Measurements from ENCODE around the gene SSR4. TPM values are rescaled to one million over a fixed set of nuclear protein-coding genes. Genes with fewer than 3 reads are reported as not detected.

Gene SSR4
- total RNA-seq, 2 experiments from 2014 or later: 171 to 173 TPM

DNA sequence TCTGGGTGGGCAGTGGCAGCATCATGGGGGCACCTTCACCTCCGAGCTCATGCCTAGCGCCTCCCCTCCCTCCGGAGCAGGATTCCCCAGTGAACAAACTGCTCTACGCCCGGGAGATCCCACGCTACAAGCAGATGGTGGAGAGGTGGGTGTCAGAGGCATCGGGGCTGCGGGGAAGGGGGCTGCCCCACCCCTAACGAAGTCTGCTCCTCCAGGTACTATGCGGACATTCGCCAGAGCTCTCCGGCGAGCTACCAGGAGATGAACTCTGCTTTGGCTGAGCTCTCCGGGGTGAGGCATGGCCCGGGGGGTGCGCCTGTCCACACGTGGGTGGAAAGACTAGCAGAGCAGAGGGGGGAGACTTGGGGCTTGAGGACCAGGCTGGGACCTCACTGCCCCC, 16.3 kb upstream of the SSR4 start:
- no peak for ATAC-seq (ENCODE audit: poor library complexity)
- Histone ChIP-seq H3K27ac (ENCODE audit: low read depth in 1 of 2, low read length in 2 of 2) (no peak overlapping the region), H3K4me3 (ENCODE audit: low read length) (no peak overlapping the region), H3K4me1 (ENCODE audit: insufficient read depth, low read length) (no peaks in the 10 kb centered on the region), H3K9me3 (ENCODE audit: control insufficient read depth in 1 of 2, insufficient read depth in 1 of 2, low read length in 2 of 2) (peaks cover 0 to 6% of the 10 kb centered on the region in 2 experiments), H3K27me3 (ENCODE audit: control insufficient read depth in 1 of 2, insufficient read depth in 2 of 2, low read length in 2 of 2) (peaks cover 0 to 4% of the 10 kb centered on the region in 2 experiments), H3K36me3 (ENCODE audit: insufficient read depth, low read length) (no peaks in the 10 kb centered on the region)
- TF ChIP-seq CTCF (IDR thresholded peaks at IDR 0.05): no peak
- ChIA-PET CTCF (no interaction called here), POLR2A (interaction anchor here (0.9 kb wide), 1 partner anchor 74 kb away, joined by 3 read pairs; no protein-coding TSS in a partner anchor)
- no peak overlapping the region for H3K4me3 Mint-ChIP-seq
- H3K27me3 Mint-ChIP-seq: peaks cover 5% of the 10 kb centered on the region
- H3K9me3 Mint-ChIP-seq: no peaks in the 10 kb centered on the region
- H3K36me3 Mint-ChIP-seq (ENCODE audit: low read depth): no peaks in the 10 kb centered on the region
- peaks cover 5% of the 10 kb centered on the region for H3K4me1 Mint-ChIP-seq (ENCODE audit: low read depth)
- no peak for DNase-seq
- intact Hi-C loops (cut with DNase I, micrococcal nuclease): no loop called here
- no peak overlapping the region for H3K27ac Mint-ChIP-seq

DNA sequence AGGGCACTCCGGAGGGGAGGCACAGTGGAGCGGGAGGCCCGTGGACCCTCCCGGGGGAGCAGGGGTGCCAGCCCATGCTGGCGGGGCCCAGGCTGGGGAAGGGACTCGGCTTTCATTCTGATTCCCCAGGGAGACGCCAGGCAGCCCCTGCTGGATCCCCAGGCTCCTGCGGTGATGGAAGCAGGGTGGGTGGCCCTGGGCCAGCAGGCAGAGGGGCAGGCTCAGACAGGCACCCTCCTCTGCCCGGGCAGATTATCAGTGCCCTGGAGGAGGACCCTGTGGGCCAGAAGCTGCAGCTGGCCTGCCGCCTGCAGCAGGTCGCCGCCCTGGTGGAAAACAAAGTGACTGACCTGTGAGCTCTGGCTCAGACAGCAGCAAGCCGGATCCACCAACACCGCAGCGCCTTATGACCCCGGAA, 15.8 kb upstream of the SSR4 start:
- peaks cover 5% of the 10 kb centered on the region for H3K27me3 Mint-ChIP-seq
- ChIA-PET POLR2A (interaction anchor here (0.9 kb wide), 1 partner anchor 75 kb away, joined by 3 read pairs; no protein-coding TSS in a partner anchor), CTCF (no interaction called here)
- no peak for TF ChIP-seq CTCF (IDR thresholded peaks at IDR 0.05)
- H3K27ac Mint-ChIP-seq: no peak overlapping the region
- DNase-seq (no peak), ATAC-seq (ENCODE audit: poor library complexity) (no peak)
- Histone ChIP-seq H3K27ac (ENCODE audit: low read depth in 1 of 2, low read length in 2 of 2) (no peak overlapping the region), H3K9me3 (ENCODE audit: control insufficient read depth in 1 of 2, insufficient read depth in 1 of 2, low read length in 2 of 2) (peaks cover 0 to 6% of the 10 kb centered on the region in 2 experiments), H3K4me1 (ENCODE audit: insufficient read depth, low read length) (no peaks in the 10 kb centered on the region), H3K27me3 (ENCODE audit: control insufficient read depth in 1 of 2, insufficient read depth in 2 of 2, low read length in 2 of 2) (peaks cover 0 to 4% of the 10 kb centered on the region in 2 experiments), H3K36me3 (ENCODE audit: insufficient read depth, low read length) (no peaks in the 10 kb centered on the region), H3K4me3 (ENCODE audit: low read length) (no peak overlapping the region)
- no peak overlapping the region for H3K4me3 Mint-ChIP-seq
- H3K4me1 Mint-ChIP-seq (ENCODE audit: low read depth): peaks cover 5% of the 10 kb centered on the region
- intact Hi-C loops (cut with DNase I, micrococcal nuclease): no loop called here
- no peaks in the 10 kb centered on the region for H3K9me3 Mint-ChIP-seq
- H3K36me3 Mint-ChIP-seq (ENCODE audit: low read depth): no peaks in the 10 kb centered on the region

DNA sequence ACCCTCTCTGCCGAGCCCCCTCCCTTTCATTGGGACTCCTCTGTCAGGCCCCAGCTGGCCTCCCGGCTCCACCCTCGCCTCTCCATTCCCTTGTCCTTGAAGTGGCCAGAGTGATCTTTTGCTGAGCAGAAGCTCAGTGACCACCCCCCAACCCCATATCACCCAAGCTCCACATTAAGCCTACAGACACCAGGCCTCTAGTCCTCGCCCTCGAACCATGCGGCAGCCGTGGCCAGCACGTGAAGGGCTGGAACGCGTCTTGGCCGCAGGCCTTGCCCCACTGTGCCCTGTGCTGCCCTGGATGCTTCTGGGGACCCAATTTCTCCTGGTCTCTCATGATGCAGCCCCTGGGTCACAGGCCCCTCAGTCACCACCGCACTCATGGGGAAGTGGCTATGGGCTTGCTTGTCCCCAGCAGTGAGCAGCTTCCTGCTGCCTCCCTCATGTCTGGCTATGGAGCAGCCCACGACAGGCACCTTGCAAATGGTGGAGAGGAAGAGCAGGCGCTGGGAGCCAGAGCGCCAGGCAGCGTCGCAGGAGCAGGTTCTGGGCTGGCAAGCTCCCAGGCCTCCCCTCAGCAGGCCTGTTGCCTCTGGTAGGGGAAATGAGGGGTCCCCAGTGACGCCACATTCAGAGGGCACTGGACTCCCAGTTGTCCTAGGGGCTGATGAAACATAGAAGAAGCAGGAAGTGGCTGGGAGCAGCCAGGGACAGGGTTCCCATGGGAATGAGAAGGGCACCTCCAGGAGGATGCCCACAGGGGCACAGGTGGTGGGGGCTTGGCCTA, 14.4 kb upstream of the SSR4 start:
- ATAC-seq (ENCODE audit: poor library complexity) (no peak), DNase-seq (no peak)
- Mint-ChIP-seq H3K36me3 (ENCODE audit: low read depth) (no peaks in the 10 kb centered on the region), H3K27ac (no peak overlapping the region), H3K27me3 (peaks cover 5% of the 10 kb centered on the region), H3K4me1 (ENCODE audit: low read depth) (peaks cover 5% of the 10 kb centered on the region), H3K9me3 (no peaks in the 10 kb centered on the region), H3K4me3 (no peak overlapping the region)
- POLR2A ChIA-PET: no interaction called here
- intact Hi-C loops (cut with DNase I, micrococcal nuclease): no loop called here
- Histone ChIP-seq H3K4me3 (ENCODE audit: low read length) (no peak overlapping the region), H3K9me3 (ENCODE audit: control insufficient read depth in 1 of 2, insufficient read depth in 1 of 2, low read length in 2 of 2) (peaks cover 0 to 6% of the 10 kb centered on the region in 2 experiments), H3K4me1 (ENCODE audit: insufficient read depth, low read length) (no peaks in the 10 kb centered on the region), H3K27me3 (ENCODE audit: control insufficient read depth in 1 of 2, insufficient read depth in 2 of 2, low read length in 2 of 2) (peaks cover 0 to 4% of the 10 kb centered on the region in 2 experiments), H3K27ac (ENCODE audit: low read depth in 1 of 2, low read length in 2 of 2) (no peak overlapping the region), H3K36me3 (ENCODE audit: insufficient read depth, low read length) (no peaks in the 10 kb centered on the region)
- TF ChIP-seq CTCF (IDR thresholded peaks at IDR 0.05): no peak
- CTCF ChIA-PET: interaction anchor here (0.5 kb wide), 1 partner anchor 40 kb away, joined by 3 read pairs; no protein-coding TSS in a partner anchor
